Colonic mucosa (tissue), 4 donors: ENCODE data around the gene ATP5F1D. TPM values are rescaled to one million over a fixed set of nuclear protein-coding genes. Genes with fewer than 3 reads are reported as not detected.

Experiments
- DNase-seq: peaks from one replicate; pipeline ENCODE4 v3.0.0-alpha.2; 2020
- H3K27ac ChIP-seq: fragments of 200-600 bp; one replicate; pipeline ENCODE4 v1.8.0; 2021
- H3K27me3 ChIP-seq: fragments of 200-600 bp; one replicate; pipeline ENCODE4 v1.8.0; 2021
- H3K36me3 ChIP-seq: fragments of 200-600 bp; one replicate; pipeline ENCODE4 v1.8.0; 2021
- H3K4me1 ChIP-seq: fragments of 200-600 bp; one replicate; pipeline ENCODE4 v1.8.0; 2021; ENCODE audit warnings: mild to moderate bottlenecking
- H3K4me3 ChIP-seq: fragments of 200-600 bp; one replicate; pipeline ENCODE4 v1.8.0; 2021
- H3K9ac ChIP-seq, 2 donors: one replicate each; pipeline ENCODE4 v1.7.0; 2013; ENCODE audit warnings: control low read depth in 2 of 2, low read depth in 2 of 2, low read length in 2 of 2
- H3K9me3 ChIP-seq: fragments of 200-600 bp; one replicate; pipeline ENCODE4 v1.8.0; 2021
- CTCF ChIP-seq: fragments of 200-600 bp; IDR thresholded peaks from one replicate; pipeline ENCODE4 v1.8.0; 2022; ENCODE audit warnings: antibody characterized with exemption, mild to moderate bottlenecking
- intact Hi-C: fragments of 100-400 bp; cut with DNase I; formaldehyde crosslinking; loops from one replicate; pipeline ENCODE4 v1.14.1; 2022
- total RNA-seq, 2 donors: library from RNA; stranded (reverse); fragmentation: NEBNext Ultra II Directional in 1 of 2; extraction: Animal tissue kit (Norgen Biotek cat#: 25700) in 1 of 2; gene quantifications; one replicate each; pipeline ENCODE4 v1.2.1, GENCODE V29; 2021
- donor health status: healthy.
- donor health status: DM: no; HTN: no; CAD: no.
- donor health status: DM: no; HTN: no; CAD: no.

The ATP5F1D gene
- total RNA-seq, 2 donors from 2014 or later, result 359 to 627 TPM

GRCh38 chr19:1226227-1226518, 15.4 kb upstream of the ATP5F1D start:
- TF ChIP-seq CTCF, result no peak
- peaks cover 31% of the 10 kb centered on the region for H3K36me3 ChIP-seq

GRCh38 chr19:1226522-1227303, 14.8 kb upstream of the ATP5F1D start:
- Histone ChIP-seq H3K27me3 (no peaks in the 10 kb centered on the region), H3K9ac (no peak overlapping the region), H3K4me1 (no peaks in the 10 kb centered on the region), H3K27ac (no peak overlapping the region), H3K9me3 (no peaks in the 10 kb centered on the region), H3K36me3 (peaks cover 28% of the 10 kb centered on the region), H3K4me3 (no peak overlapping the region)
- no peak for DNase-seq
- no peak for TF ChIP-seq CTCF
- intact Hi-C loops, result no loop called here

More at GRCh38 chr19:1226227-1226518, 15.4 kb upstream of the ATP5F1D start:
- no peak for DNase-seq
- Histone ChIP-seq H3K27ac (no peak overlapping the region), H3K9me3 (no peaks in the 10 kb centered on the region), H3K4me3 (no peak overlapping the region), H3K4me1 (no peaks in the 10 kb centered on the region), H3K27me3 (no peaks in the 10 kb centered on the region), H3K9ac (no peak overlapping the region)
- intact Hi-C loops, result no loop called here

GRCh38 chr19:1227304-1228054, 14.1 kb upstream of the ATP5F1D start:
- Histone ChIP-seq H3K27me3 (no peaks in the 10 kb centered on the region), H3K36me3 (peaks cover 22% of the 10 kb centered on the region), H3K4me1 (no peaks in the 10 kb centered on the region), H3K9me3 (no peaks in the 10 kb centered on the region), H3K4me3 (no peak overlapping the region), H3K9ac (no peak overlapping the region), H3K27ac (no peak overlapping the region)
- intact Hi-C loops, result no loop called here
- peak; percentile 69 for DNase-seq
- TF ChIP-seq CTCF, result no peak

- no peak overlapping the region for H3K27ac ChIP-seq
- no peak overlapping the region for H3K4me3 ChIP-seq
- DNase-seq, result no peak
- no peaks in the 10 kb centered on the region for H3K9me3 ChIP-seq
- H3K27me3 ChIP-seq, result no peaks in the 10 kb centered on the region
- intact Hi-C loops, result no loop called here
- no peak overlapping the region for H3K9ac ChIP-seq
- peaks cover 8% of the 10 kb centered on the region for H3K4me1 ChIP-seq
- TF ChIP-seq CTCF, result no peak
- H3K36me3 ChIP-seq, result peaks cover 13% of the 10 kb centered on the region
Measured at GRCh38 chr19:1228161-1228957, 13.2 kb upstream of the ATP5F1D start.

GRCh38 chr19:1229056-1229923, 12.3 kb upstream of the ATP5F1D start:
- no peak for TF ChIP-seq CTCF
- Histone ChIP-seq H3K27me3 (peaks cover 8% of the 10 kb centered on the region), H3K4me1 (peaks cover 16% of the 10 kb centered on the region), H3K4me3 (no peak overlapping the region), H3K9ac (no peak overlapping the region), H3K36me3 (peaks cover 4% of the 10 kb centered on the region), H3K27ac (no peak overlapping the region), H3K9me3 (no peaks in the 10 kb centered on the region)
- no peak for DNase-seq
- intact Hi-C loops, result no loop called here
